CD14-positive monocyte (primary cell): ENCODE measurements around the gene GSTO2. TPM values are rescaled to one million over a fixed set of nuclear protein-coding genes. Genes with fewer than 3 reads are reported as not detected.

Experiments
- DNase-seq, 3 donors: peaks; one replicate each; pipeline ENCODE4 v3.0.0-alpha.2; 2011 to 2022
- H2AFZ ChIP-seq: 2 replicates; pipeline ENCODE4 v1.6.0; 2012; ENCODE audit warnings: mild to moderate bottlenecking, low read depth, low read length, inconsistent platforms; ENCODE audit not compliant: insufficient read depth, poor library complexity, severe bottlenecking
- H3K27ac ChIP-seq, 2 donors: 1 replicate in 1 of 2; 2 replicates in 1 of 2; pipeline ENCODE4 v1.5.1; 2012 to 2013; ENCODE audit warnings: low read length in 2 of 2, control low read depth in 1 of 2, inconsistent platforms in 1 of 2, low read depth in 1 of 2, mild to moderate bottlenecking in 1 of 2
- H3K27me3 ChIP-seq, 2 donors: one replicate each; pipeline versions ENCODE4 v1.6.0 to v1.6.1; 2011 to 2013; ENCODE audit warnings: low read length in 2 of 2; ENCODE audit not compliant: control insufficient read depth in 2 of 2, insufficient read depth in 2 of 2
- H3K36me3 ChIP-seq, 2 donors: replicated peaks in 1 of 2; 1 replicate in 1 of 2; 2 replicates in 1 of 2; pipeline versions ENCODE4 v1.5.1 to v1.6.1; 2012 to 2013; ENCODE audit warnings: low read length in 2 of 2, control low read depth in 1 of 2, inconsistent platforms in 1 of 2, mild to moderate bottlenecking in 1 of 2; ENCODE audit not compliant: insufficient read depth in 2 of 2, control insufficient read depth in 1 of 2
- H3K4me1 ChIP-seq, 2 donors: 1 replicate in 1 of 2; 2 replicates in 1 of 2; pipeline versions ENCODE4 v1.5.1 to v1.6.1; 2012 to 2013; ENCODE audit warnings: low read length in 2 of 2, control low read depth in 1 of 2, inconsistent platforms in 1 of 2, mild to moderate bottlenecking in 1 of 2, moderate library complexity in 1 of 2; ENCODE audit not compliant: insufficient read depth in 2 of 2, control insufficient read depth in 1 of 2
- H3K4me2 ChIP-seq: replicated peaks from 2 replicates; pipeline ENCODE3; 2012; ENCODE audit warnings: low read length, moderate library complexity, mild to moderate bottlenecking; ENCODE audit not compliant: poor library complexity, severe bottlenecking; ENCODE audit errors: extremely low read depth
- H3K4me3 ChIP-seq, 3 experiments: fragments of 200-600 bp in 1 of 3; sonication (generic) in 1 of 3; replicated peaks in 1 of 3; 1 replicate in 2 of 3; 2 replicates in 1 of 3; pipeline ENCODE4 v1.5.1; 2011 to 2013; ENCODE audit warnings: low read length in 3 of 3, mild to moderate bottlenecking in 3 of 3, control low read depth in 2 of 3, low read depth in 2 of 3, inconsistent platforms in 1 of 3, moderate library complexity in 1 of 3
- H3K79me2 ChIP-seq: 2 replicates; pipeline ENCODE4 v1.6.0; 2012; ENCODE audit warnings: mild to moderate bottlenecking, control low read depth, inconsistent platforms, low read length, moderate library complexity; ENCODE audit not compliant: insufficient read depth
- H3K9ac ChIP-seq: 2 replicates; pipeline ENCODE4 v1.6.0; 2017; ENCODE audit warnings: low read length, mild to moderate bottlenecking; ENCODE audit not compliant: insufficient read depth, poor library complexity, severe bottlenecking
- H3K9me3 ChIP-seq, 2 donors: replicated peaks in 1 of 2; 1 replicate in 1 of 2; 2 replicates in 1 of 2; pipeline versions ENCODE4 v1.5.1 to v1.6.1; 2012 to 2013; ENCODE audit warnings: low read length in 2 of 2, control low read depth in 1 of 2; ENCODE audit not compliant: control insufficient read depth in 1 of 2, insufficient read depth in 1 of 2
- H4K20me1 ChIP-seq: 2 replicates; pipeline ENCODE4 v1.6.0; 2012; ENCODE audit warnings: mild to moderate bottlenecking, low read length, control low read depth, moderate library complexity; ENCODE audit not compliant: insufficient read depth
- H3K27ac Mint-ChIP-seq, 7 donors: one replicate each; pipeline ENCODE4 v1.8.0; 2020; ENCODE audit warnings: mild to moderate bottlenecking in 7 of 7, mixed read lengths in 7 of 7, moderate library complexity in 6 of 7, inconsistent platforms in 2 of 7
- H3K27me3 Mint-ChIP-seq, 3 donors: one replicate each; pipeline ENCODE4 v1.8.0; 2021 to 2022; ENCODE audit warnings: low read depth in 3 of 3, mild to moderate bottlenecking in 3 of 3, mixed read lengths in 3 of 3, moderate library complexity in 3 of 3, inconsistent platforms in 1 of 3
- H3K36me3 Mint-ChIP-seq, 2 donors: one replicate each; pipeline ENCODE4 v1.8.0; 2020; ENCODE audit warnings: mixed read lengths in 2 of 2, inconsistent platforms in 1 of 2, mild to moderate bottlenecking in 1 of 2
- H3K4me1 Mint-ChIP-seq: one replicate; pipeline ENCODE4 v1.8.0; 2020; ENCODE audit warnings: mild to moderate bottlenecking, mixed read lengths
- H3K4me3 Mint-ChIP-seq, 2 donors: one replicate each; pipeline ENCODE4 v1.8.0; 2020; ENCODE audit warnings: mild to moderate bottlenecking in 2 of 2, mixed read lengths in 2 of 2, moderate library complexity in 1 of 2
- H3K9me3 Mint-ChIP-seq, 7 donors: one replicate each; pipeline ENCODE4 v1.8.0; 2020 to 2022; ENCODE audit warnings: mixed read lengths in 7 of 7, mild to moderate bottlenecking in 6 of 7, moderate library complexity in 6 of 7, inconsistent platforms in 2 of 7
- WGBS: methylation state at CpG from one replicate; pipeline ENCODE4 v1.1.5; 2013; ENCODE audit warnings: missing lambda C conversion rate; ENCODE audit not compliant: insufficient coverage; 5-methylcytosine and 5-hydroxymethylcytosine counted together
- intact Hi-C, 2 donors: fragments of 100-400 bp; cut with micrococcal nuclease; formaldehyde crosslinking; loops; one replicate each; pipeline versions ENCODE4 v1.15.0 to v1.15.1; 2023
- polyA plus RNA-seq, 3 donors: library from polyadenylated mRNA; depleted of rRNA in 1 of 3; unstranded in 2 of 3; stranded (reverse) in 1 of 3; fragments of 300-500 nt in 2 of 3; fragments of >200 nt in 1 of 3; fragmentation: Illumina TruSeq in 2 of 3; gene quantifications; 1 replicate in 2 of 3; 2 replicates in 1 of 3; pipeline ENCODE4 v1.2.3, GENCODE V29; 2012 to 2021
- TF ChIP-seq, protein P1 (sequence below): fragments of 200-600 bp; IDR thresholded peaks from one replicate; pipeline ENCODE4 v1.8.0; 2022; ENCODE audit warnings: antibody characterized with exemption, mild to moderate bottlenecking

The GSTO2 gene
- polyA plus RNA-seq, 3 donors: 0.16 to 0.26 TPM; not detected in 1

DNA sequence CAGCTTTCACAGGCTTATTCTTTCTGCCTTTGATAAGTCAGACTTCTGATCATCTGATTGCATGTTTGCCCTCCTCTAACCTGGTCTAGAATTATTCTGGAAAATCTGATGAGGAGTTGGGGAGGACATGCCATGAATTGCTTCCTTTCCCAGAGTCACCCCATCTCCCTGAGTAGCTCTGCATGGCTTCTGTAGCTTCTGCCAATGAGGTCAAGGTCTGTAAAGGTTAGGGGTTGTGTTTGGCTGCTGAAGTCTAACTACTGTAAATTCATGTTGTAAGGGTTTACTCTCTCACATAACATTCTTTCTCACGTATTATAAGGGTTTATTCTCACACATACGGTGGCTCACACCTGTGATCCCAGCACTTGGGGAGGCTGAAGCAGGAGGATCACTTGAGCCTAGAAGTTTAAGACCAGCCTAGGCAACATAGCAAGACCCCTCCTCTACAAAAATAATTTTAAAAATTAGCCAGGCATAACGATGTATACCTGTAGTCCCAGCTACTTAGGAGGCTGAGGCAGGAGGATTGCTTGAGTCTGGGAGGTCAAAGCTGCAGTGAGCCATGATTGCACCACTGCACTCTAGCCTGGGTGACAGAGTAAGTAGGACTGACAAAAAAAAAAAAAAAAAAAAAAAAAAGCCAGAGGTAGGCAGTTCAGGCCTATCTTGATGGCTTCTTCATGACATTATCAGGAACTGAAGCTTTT is 10.7 kb downstream of the GSTO2 start:
- Histone ChIP-seq H4K20me1 (no peaks in the 10 kb centered on the region), H3K79me2 (no peaks in the 10 kb centered on the region), H3K9me3 (no peaks in the 10 kb centered on the region), H3K4me1 (peaks cover 4 to 5% of the 10 kb centered on the region in 2 donors), H3K27me3 (peaks cover 0 to 13% of the 10 kb centered on the region in 2 donors), H3K36me3 (no peaks in the 10 kb centered on the region), H3K4me3 (no peak overlapping the region), H2AFZ (no peak overlapping the region), H3K27ac (no peak overlapping the region), H3K9ac (no peak overlapping the region), H3K4me2 (no peak overlapping the region)
- Mint-ChIP-seq H3K36me3 (no peaks in the 10 kb centered on the region), H3K4me3 (no peak overlapping the region), H3K27ac (no peak overlapping the region), H3K4me1 (peaks cover 12% of the 10 kb centered on the region), H3K27me3 (peaks cover 8 to 16% (median 12%) of the 10 kb centered on the region in 3 donors), H3K9me3 (no peaks in the 10 kb centered on the region)
- no CpG with 5 or more reads among the region's 3 CpGs for WGBS
- DNase-seq: no peak
- intact Hi-C loops: no loop called here
- TF ChIP-seq, protein P1, sequence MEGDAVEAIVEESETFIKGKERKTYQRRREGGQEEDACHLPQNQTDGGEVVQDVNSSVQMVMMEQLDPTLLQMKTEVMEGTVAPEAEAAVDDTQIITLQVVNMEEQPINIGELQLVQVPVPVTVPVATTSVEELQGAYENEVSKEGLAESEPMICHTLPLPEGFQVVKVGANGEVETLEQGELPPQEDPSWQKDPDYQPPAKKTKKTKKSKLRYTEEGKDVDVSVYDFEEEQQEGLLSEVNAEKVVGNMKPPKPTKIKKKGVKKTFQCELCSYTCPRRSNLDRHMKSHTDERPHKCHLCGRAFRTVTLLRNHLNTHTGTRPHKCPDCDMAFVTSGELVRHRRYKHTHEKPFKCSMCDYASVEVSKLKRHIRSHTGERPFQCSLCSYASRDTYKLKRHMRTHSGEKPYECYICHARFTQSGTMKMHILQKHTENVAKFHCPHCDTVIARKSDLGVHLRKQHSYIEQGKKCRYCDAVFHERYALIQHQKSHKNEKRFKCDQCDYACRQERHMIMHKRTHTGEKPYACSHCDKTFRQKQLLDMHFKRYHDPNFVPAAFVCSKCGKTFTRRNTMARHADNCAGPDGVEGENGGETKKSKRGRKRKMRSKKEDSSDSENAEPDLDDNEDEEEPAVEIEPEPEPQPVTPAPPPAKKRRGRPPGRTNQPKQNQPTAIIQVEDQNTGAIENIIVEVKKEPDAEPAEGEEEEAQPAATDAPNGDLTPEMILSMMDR: no peak

GRCh38 chr10:104281694-104282093 is 12.7 kb downstream of the GSTO2 start:
- Histone ChIP-seq H4K20me1 (no peaks in the 10 kb centered on the region), H3K9ac (no peak overlapping the region), H3K4me2 (no peak overlapping the region), H3K27me3 (no peaks in the 10 kb centered on the region), H2AFZ (no peak overlapping the region), H3K4me1 (no peaks in the 10 kb centered on the region), H3K9me3 (no peaks in the 10 kb centered on the region), H3K4me3 (no peak overlapping the region), H3K36me3 (no peaks in the 10 kb centered on the region), H3K79me2 (no peaks in the 10 kb centered on the region), H3K27ac (no peak overlapping the region)
- Mint-ChIP-seq H3K4me1 (peaks cover 8% of the 10 kb centered on the region), H3K4me3 (no peak overlapping the region), H3K9me3 (no peaks in the 10 kb centered on the region), H3K27ac (no peak overlapping the region), H3K36me3 (no peaks in the 10 kb centered on the region), H3K27me3 (peaks cover 0 to 5% (median 2%) of the 10 kb centered on the region in 3 donors)
- intact Hi-C loops: no loop called here
- no peak for DNase-seq
- WGBS: 95% methylated on average over 3 of the region's 3 CpGs
- TF ChIP-seq, protein P1: no peak
